Measurements from ENCODE around the gene ERFL.
"Not testable (repeated sequence)": the region's sequence is repeated elsewhere in the genome, so short reads cannot be mapped to it uniquely, and the experiment has no call there.

ERFL gene

DNA sequence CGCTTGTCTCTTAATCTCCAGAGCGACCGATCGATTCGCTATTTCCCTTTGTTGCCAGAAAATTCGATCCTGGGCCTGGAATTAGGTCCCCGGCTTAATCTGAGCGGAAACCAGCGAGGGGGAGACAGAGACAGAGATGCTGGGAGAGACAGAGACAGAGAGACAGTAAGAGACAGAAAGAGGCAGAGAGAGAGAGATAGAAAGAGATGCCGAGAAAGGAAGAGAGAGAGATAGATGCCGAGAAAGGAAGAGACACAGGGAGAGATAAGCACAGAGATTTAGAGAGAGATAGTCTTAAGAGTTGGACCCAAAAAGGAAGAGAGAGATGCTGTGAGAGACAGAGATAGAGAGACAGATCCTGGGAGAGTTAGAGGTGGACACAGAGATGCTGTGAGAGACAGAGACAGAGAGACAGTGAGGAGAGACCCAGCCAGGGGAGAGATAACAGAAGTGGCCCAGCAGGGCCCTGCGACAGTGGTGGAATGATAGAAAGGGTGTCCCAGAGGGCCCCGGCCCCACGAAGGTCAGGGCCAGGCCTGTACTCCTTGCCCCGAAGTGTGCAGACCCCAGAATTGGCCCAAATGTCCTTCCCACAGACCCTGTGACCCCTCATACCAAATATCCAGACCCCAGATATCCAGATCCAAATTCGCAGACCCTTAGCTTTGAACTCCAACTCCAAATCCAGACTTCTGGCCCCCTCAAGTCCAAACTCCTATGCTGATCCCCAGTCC, 1.3 kb downstream of the ERFL start:
- DNase-seq (ENCODE audit: low read depth): no peak

DNA sequence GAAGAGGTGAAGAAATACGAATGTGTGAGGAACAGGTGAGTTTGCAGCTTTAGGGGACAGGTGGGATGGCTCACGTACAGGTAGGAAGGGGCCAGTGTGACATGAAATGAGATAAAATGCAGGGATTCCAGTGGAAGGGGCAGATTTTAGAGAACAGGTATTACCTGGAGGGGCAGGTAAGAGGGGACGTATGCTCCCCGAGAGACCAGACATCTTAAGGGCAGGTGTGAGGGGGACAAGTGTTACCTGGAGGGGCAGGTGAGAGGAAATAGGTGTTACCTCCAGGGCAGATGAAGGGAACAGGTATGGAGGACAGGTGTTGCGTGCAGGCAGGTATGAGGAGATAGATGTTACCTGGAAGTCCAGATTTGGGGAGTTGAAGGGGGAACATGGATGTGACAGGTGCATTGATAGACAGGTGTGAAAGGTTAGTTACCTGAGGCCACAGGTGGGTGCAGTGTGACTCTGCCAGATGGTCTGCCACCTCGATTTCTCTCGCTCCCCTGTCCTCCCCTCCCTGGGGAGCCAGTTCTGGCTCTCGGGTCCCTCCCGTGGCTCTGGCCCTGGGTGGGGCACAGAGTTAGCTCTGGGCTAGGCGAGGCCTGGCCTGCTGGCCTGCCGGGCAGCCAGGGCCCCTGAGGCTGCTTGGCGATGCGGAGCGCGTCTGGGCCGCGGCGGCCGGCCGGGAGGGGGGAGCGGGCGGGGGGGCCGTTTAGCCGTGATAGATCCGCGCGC, 2.1 kb downstream of the ERFL start:
- no peak for DNase-seq (ENCODE audit: low read depth)

GRCh38 chr19:41925208-41926003, 2.8 kb downstream of the ERFL start:
- DNase-seq (ENCODE audit: low read depth): no peak

DNA sequence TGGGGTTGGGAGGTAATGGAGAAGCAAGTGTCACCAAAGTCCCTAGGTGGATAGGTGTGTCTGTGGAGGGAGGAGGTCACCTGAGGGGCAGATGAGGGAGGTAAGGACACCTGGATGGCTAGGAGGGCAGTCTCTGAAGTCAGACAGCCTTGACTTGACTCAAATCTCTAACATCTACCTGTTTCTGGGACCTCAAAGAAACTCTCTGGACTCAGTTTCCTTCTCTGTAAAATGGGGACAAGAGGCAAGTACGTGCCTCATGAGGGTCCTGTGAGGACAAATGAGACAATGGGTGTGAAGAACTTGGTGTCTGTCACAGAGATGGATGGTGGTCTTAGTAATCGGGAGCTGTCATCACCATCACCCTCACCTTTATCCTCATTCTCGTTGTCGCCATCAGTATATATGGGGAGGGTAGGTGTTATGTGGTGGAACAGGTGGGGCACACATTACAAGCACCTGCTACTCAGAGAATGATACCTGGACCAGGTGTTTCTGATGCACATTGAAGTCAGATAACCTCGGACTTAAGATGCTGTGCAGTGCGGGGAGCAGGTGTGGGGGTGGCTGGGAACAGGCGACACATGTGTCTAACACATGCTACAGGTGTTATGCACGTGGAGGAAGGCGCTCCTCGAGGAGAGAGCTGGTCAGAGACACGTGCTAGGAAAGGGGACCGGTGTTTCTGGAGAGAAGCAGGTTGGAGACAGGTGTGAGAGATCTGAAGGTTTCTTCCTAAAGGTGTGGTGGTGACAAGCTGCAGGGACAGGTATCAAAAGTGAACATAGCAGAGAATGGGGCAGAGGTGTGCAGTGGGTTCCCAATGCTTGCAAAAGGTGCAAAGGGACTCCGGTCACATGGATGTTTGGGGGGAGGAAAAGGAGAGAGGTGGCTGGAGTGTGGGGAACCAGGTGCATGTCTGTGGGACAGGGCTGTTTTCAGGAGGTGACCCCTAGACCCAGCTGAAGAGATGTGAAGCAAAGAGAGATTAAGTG, 3.8 kb downstream of the ERFL start:
- no peak for DNase-seq (ENCODE audit: low read depth)

- DNase-seq (ENCODE audit: low read depth): no peak
Observed at GRCh38 chr19:41923045-41923788, 5.0 kb downstream of the ERFL start.

DNA sequence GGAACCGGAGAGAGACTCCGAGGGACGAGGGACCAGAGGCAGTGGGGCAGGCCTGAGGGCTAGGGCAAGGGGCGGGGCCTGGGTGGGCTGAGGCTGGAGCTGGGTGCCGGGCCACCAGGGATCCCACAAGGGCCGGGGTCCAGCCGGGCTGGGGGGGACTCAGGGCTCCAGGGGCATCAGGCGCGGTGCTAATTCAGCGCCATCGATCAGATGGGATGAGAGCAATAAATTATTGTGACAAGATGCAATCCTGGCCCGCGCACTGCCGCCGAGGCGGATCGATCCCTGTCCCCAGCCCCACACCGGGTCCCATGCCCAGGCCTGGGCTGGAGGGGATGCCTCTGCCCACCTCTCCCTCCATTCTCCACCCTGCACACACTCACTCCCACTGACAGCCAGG, 5.7 kb downstream of the ERFL start:
- DNase-seq (ENCODE audit: low read depth): no peak

- no peak for DNase-seq (ENCODE audit: low read depth)
Observed at GRCh38 chr19:41921577-41922576, 6.4 kb downstream of the ERFL start.

DNA sequence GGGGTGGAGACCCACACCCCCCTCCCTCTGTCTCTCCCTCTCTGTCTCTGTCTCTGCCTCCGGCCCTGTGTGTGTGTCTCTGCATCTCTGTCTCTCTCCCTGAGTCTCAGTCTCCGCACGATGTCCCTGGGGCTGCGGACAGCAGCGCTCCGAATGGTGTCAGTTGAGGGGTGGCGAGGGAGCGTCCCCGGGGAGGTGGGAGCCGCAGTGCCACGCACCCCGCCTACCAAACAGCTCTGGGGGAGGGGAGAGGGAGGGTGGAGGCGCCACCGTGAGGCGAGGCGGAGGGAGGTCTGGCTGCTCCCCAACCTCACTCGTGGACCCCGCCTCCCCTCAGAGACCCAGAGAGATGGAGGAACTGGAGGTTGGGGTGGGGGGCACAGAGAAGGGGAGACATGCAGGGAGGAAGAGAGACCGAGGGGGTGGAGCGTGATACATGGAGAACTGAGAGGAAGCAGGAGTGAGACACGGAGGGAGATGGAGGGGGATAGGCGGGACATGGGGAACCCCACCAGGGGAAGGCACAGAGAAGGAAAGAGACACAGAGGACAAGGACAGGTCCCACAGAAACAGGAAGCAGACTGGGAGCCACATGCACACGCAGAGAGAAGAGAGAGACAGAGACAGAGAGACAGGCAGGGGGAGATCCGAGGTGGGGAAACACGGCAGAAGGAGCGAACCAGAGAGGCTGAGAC, 7.2 kb downstream of the ERFL start:
- no peak for DNase-seq (ENCODE audit: low read depth)

- no peak for DNase-seq (ENCODE audit: low read depth)
Observed at GRCh38 chr19:41919948-41920712, 8.1 kb downstream of the ERFL start.

DNA sequence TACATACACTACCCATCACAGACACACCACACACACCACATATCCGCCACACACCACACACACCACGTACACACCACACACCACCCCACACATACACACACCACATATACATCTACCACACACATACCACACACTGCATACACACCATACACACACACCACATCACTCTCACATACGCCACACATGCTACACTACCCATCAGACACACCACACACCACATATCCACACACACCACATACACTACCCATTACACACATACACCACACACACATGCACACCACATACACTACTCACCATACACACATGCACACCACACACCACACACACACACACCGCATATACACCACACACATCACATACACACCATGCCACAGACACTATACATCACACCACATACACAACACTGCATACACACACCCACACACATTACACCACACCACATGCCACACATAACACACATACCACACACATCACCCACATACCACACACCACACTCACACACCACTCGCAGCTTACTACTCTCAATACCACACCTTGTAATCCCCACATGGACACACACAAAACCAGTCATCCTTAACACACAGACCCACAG, 9.5 kb downstream of the ERFL start:
- DNase-seq (ENCODE audit: low read depth): no peak

- no peak for DNase-seq (ENCODE audit: low read depth)
Observed at GRCh38 chr19:41918095-41918494, 10.2 kb downstream of the ERFL start.

DNA sequence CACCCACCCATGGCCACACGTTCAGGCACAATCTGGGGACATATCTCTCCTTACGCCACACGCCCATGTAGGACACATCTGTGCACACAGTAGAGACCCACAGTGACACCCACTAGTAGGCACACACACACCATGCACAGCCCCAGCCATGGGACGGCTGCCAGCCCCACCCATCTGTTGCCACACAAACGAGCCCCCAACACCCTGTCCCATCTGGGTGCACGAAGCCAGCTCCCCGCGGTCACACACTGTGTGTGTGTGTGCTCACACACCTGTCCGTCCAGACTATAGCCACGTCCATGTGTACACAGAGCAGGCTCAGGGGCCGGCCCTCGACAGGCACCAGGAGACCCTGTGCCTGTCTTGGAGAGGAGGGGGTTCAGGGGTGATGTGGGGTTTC, 10.6 kb downstream of the ERFL start:
- no peak for DNase-seq (ENCODE audit: low read depth)

GRCh38 chr19:41915776-41916414, 12.4 kb downstream of the ERFL start:
- DNase-seq (ENCODE audit: low read depth): no peak

DNA sequence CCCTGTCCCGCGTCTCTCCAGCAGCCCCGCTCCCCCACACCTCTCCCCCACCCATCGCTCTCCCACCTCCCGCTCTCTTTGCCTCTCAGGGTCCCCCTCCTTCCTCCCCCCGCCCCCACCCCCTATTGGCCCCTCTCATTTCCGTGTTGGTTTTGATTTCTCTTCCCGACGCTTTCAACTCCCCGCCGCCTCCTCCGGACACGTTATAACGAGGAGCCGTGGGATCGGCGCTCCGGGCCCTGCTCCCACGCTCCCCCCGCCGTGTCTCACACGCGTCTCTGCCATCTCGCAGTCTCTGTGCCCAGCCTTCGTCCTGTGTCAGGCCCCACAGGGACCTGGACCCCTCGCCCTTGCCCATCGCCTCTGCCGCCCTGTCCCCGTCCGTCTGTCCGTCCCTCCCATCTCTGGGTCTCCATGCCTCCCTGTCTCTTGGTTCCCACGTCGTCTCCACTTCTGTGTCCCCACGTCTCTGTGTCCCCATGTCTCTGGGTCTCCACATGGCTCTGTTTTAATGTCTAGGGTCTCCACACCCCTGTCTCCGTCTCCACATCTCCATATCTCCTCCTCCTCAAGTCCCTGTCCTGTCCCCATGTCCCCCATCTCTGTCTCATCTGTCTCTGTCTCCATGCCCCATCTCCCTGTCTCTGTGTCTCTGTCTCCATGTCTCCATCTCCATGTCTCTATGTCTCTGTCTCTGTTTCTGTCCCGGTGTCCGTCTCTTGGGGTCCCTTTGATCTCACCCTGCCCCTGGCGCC, 13.1 kb downstream of the ERFL start:
- no peak for DNase-seq (ENCODE audit: low read depth)

DNA sequence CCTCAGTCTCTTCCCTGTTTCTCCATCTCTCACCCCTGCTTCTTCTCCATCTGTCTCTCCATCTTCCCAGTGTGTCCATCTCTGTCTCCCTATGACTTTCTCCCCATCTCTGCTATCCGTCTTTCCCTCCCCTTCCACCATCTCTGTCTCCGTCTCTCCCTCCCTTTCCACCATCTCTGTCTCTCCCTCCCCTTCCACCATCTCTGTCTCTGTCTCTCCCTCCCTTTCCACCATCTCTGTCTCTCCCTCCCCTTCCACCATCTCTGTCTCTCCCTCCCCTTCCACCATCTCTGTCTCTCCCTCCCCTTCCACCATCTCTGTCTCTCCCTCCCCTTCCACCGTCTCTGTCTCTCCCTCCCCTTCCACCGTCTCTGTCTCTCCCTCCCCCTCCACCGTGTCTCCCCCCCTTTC, 13.8 kb downstream of the ERFL start:
- not testable (repeated sequence) for DNase-seq (ENCODE audit: low read depth)

Measured in activated T-helper 9 cell treated with anti-CD3 and anti-CD28 coated beads, Interleukin-2, amount 50 U/mL, for 16 hours (primary cell).